22Rv1 (cell line): ENCODE results near the gene CMIP.

Source experiments
- ZFX ChIP-seq: fragments of 450-650 bp; IDR thresholded peaks from 2 replicates; pipeline ENCODE4 v1.6.1; 2017; ENCODE audit warnings: antibody characterized with exemption, borderline replicate concordance
- TF ChIP-seq, protein P1 (sequence below): fragments of 450-650 bp; IDR thresholded peaks from 2 replicates; pipeline ENCODE4 v1.5.1; 2017; ENCODE audit warnings: mild to moderate bottlenecking

GRCh38 chr16:81598083-81598482 is 153.5 kb downstream of the CMIP start:
- TF ChIP-seq, protein P1, sequence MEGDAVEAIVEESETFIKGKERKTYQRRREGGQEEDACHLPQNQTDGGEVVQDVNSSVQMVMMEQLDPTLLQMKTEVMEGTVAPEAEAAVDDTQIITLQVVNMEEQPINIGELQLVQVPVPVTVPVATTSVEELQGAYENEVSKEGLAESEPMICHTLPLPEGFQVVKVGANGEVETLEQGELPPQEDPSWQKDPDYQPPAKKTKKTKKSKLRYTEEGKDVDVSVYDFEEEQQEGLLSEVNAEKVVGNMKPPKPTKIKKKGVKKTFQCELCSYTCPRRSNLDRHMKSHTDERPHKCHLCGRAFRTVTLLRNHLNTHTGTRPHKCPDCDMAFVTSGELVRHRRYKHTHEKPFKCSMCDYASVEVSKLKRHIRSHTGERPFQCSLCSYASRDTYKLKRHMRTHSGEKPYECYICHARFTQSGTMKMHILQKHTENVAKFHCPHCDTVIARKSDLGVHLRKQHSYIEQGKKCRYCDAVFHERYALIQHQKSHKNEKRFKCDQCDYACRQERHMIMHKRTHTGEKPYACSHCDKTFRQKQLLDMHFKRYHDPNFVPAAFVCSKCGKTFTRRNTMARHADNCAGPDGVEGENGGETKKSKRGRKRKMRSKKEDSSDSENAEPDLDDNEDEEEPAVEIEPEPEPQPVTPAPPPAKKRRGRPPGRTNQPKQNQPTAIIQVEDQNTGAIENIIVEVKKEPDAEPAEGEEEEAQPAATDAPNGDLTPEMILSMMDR, result peak; percentile 35; the same call in 1 of the 2 replicates
- TF ChIP-seq ZFX, result no peak
